Activated CD4-positive, alpha-beta T cell treated with anti-CD3 and anti-CD28 coated beads, Interleukin-2, amount 50 U/mL, for 16 hours (primary cell): Measurements from ENCODE around the gene ITGB2.

Experiments used
- DNase-seq: peaks from one replicate; pipeline ENCODE4 v3.0.0-alpha.2; 2020

ITGB2 gene

GRCh38 chr21:44908908-44909307, 11.8 kb downstream of the ITGB2 start:
- DNase-seq, result no peak

- DNase-seq, result no peak
These were observed 12.5 kb downstream of the ITGB2 start for GRCh38 chr21:44907966-44908895.

- no peak for DNase-seq
These were observed 13.3 kb downstream of the ITGB2 start for GRCh38 chr21:44907225-44907965.

- DNase-seq, result no peak
These were observed 15.0 kb downstream of the ITGB2 start for GRCh38 chr21:44905728-44906090.

GRCh38 chr21:44905016-44905727, 15.5 kb downstream of the ITGB2 start:
- no peak for DNase-seq

GRCh38 chr21:44904141-44904923, 16.4 kb downstream of the ITGB2 start:
- no peak for DNase-seq

GRCh38 chr21:44903689-44904088, 17.0 kb downstream of the ITGB2 start:
- no peak for DNase-seq

GRCh38 chr21:44903050-44903685, 17.5 kb downstream of the ITGB2 start:
- no peak for DNase-seq

- no peak for DNase-seq
These were observed 18.2 kb downstream of the ITGB2 start for GRCh38 chr21:44902268-44903049.

- no peak for DNase-seq
These were observed 19.2 kb downstream of the ITGB2 start for GRCh38 chr21:44901391-44902074.

- DNase-seq, result no peak
These were observed 20.0 kb downstream of the ITGB2 start for GRCh38 chr21:44900559-44901251.

- no peak for DNase-seq
These were observed 20.7 kb downstream of the ITGB2 start for GRCh38 chr21:44899768-44900558.

GRCh38 chr21:44898851-44899767, 21.6 kb downstream of the ITGB2 start:
- no peak for DNase-seq

- no peak for DNase-seq
These were observed 22.6 kb downstream of the ITGB2 start for GRCh38 chr21:44898011-44898488.

GRCh38 chr21:44897326-44898010, 23.2 kb downstream of the ITGB2 start:
- no peak for DNase-seq

- no peak for DNase-seq
These were observed 24.0 kb downstream of the ITGB2 start for GRCh38 chr21:44896561-44897286.

- no peak for DNase-seq
These were observed 24.8 kb downstream of the ITGB2 start for GRCh38 chr21:44895859-44896258.
